ENCODE measurements around the gene RPS6KA3. TPM values are rescaled to one million over a fixed set of nuclear protein-coding genes. Genes with fewer than 3 reads are reported as not detected.

The RPS6KA3 gene
- total RNA-seq, 4 donors from 2014 or later, result 41.6 to 57.6 (median 51.4) TPM

- TF ChIP-seq CTCF (IDR thresholded peaks at IDR 0.05), result no peak
- TF ChIP-seq POLR2A (IDR thresholded peaks at IDR 0.05), result no peak
- Histone ChIP-seq H3K36me3 (no peaks in the 10 kb centered on the region), H3K4me3 (replicated peaks in 1 of 3) (no peak overlapping the region), H3K27me3 (peaks cover 3% of the 10 kb centered on the region), H3K4me1 (peaks cover 0 to 4% of the 10 kb centered on the region in 2 donors), H3K9me3 (no peaks in the 10 kb centered on the region), H3K27ac (no peak overlapping the region)
- 68 to 71% methylated on average over 2 of the region's 2 CpGs for WGBS, 2 donors
- intact Hi-C loops (cut with DNase I), result no loop called here
- DNase-seq, result no peak
Observed at GRCh38 chrX:20227116-20227515, 39.6 kb downstream of the RPS6KA3 start.

GRCh38 chrX:20225488-20225833, 41.2 kb downstream of the RPS6KA3 start:
- DNase-seq, result no peak
- TF ChIP-seq POLR2A (IDR thresholded peaks at IDR 0.05) (no peak), CTCF (IDR thresholded peaks at IDR 0.05) (no peak)
- Histone ChIP-seq H3K9me3 (no peaks in the 10 kb centered on the region), H3K36me3 (no peaks in the 10 kb centered on the region), H3K27ac (no peak overlapping the region), H3K27me3 (peaks cover 3% of the 10 kb centered on the region), H3K4me1 (peaks cover 0 to 4% of the 10 kb centered on the region in 2 donors), H3K4me3 (replicated peaks in 1 of 3) (no peak overlapping the region)
- intact Hi-C loops (cut with DNase I), result no loop called here
- 57 to 60% methylated on average over 1 of the region's 1 CpG for WGBS, 2 donors

GRCh38 chrX:20224814-20225487, 41.8 kb downstream of the RPS6KA3 start:
- no peak overlapping the region for H3K27ac ChIP-seq
- intact Hi-C loops (cut with DNase I), result no loop called here
- no peaks in the 10 kb centered on the region for H3K36me3 ChIP-seq
- no peak overlapping the region for H3K4me3 ChIP-seq (replicated peaks in 1 of 3)
- H3K9me3 ChIP-seq, result no peaks in the 10 kb centered on the region
- WGBS, 2 donors, result 80 to 86% methylated on average over 2 of the region's 2 CpGs
- peaks cover 3% of the 10 kb centered on the region for H3K27me3 ChIP-seq
- DNase-seq, result no peak
- peaks cover 0 to 4% of the 10 kb centered on the region in 2 donors for H3K4me1 ChIP-seq
- TF ChIP-seq POLR2A (IDR thresholded peaks at IDR 0.05), result no peak
- TF ChIP-seq CTCF (IDR thresholded peaks at IDR 0.05), result no peak

GRCh38 chrX:20221902-20222301, 44.8 kb downstream of the RPS6KA3 start:
- WGBS, 2 donors, result 72 to 85% methylated on average over 3 of the region's 3 CpGs

More at GRCh38 chrX:20221902-20222301, 44.8 kb downstream of the RPS6KA3 start:
- H3K9me3 ChIP-seq, result no peaks in the 10 kb centered on the region
- intact Hi-C loops (cut with DNase I), result no loop called here
- H3K27ac ChIP-seq, result no peak overlapping the region
- no peak for TF ChIP-seq POLR2A (IDR thresholded peaks at IDR 0.05)
- no peak for TF ChIP-seq CTCF (IDR thresholded peaks at IDR 0.05)
- no peaks in the 10 kb centered on the region for H3K36me3 ChIP-seq
- peaks cover 0 to 8% of the 10 kb centered on the region in 2 donors for H3K4me1 ChIP-seq
- H3K4me3 ChIP-seq (replicated peaks in 1 of 3), result no peak overlapping the region
- DNase-seq, result no peak
- H3K27me3 ChIP-seq, result peaks cover 3% of the 10 kb centered on the region

All from thyroid gland (tissue), 4 donors.